ES-I3 (cell line): ENCODE data around the gene SV2B.

Experiments used
- H3K36me3 ChIP-seq: 2 replicates; pipeline ENCODE4 v1.6.1; 2013; ENCODE audit warnings: mild to moderate bottlenecking, low read length, control low read depth, moderate library complexity; ENCODE audit not compliant: insufficient read depth
- H3K4me1 ChIP-seq: 2 replicates; pipeline ENCODE4 v1.6.1; 2013; ENCODE audit warnings: mild to moderate bottlenecking, control low read depth, low read length; ENCODE audit not compliant: insufficient read depth
- H3K9ac ChIP-seq: 2 replicates; pipeline ENCODE4 v1.6.1; 2013; ENCODE audit warnings: low read depth, mild to moderate bottlenecking, low read length, moderate library complexity
- H3K9me3 ChIP-seq: 2 replicates; pipeline ENCODE4 v1.6.1; 2013; ENCODE audit warnings: mild to moderate bottlenecking, low read length, moderate library complexity; ENCODE audit not compliant: control insufficient read depth, insufficient read depth

SV2B gene

GRCh38 chr15:91099995-91100813 lies at the start of gene SV2B:
SV2B (plus strand) TSS chr15:91100257; CDS start chr15:91226264, 126,007 bp downstream.
- H3K9ac ChIP-seq, result peak within 1 kb of the TSS; percentile 58
- no peaks in the 10 kb centered on the region for H3K36me3 ChIP-seq
- H3K9me3 ChIP-seq, result no peaks in the 10 kb centered on the region; the same call in 1 of the 2 replicates
- no peaks in the 10 kb centered on the region for H3K4me1 ChIP-seq

- Histone ChIP-seq H3K9me3 (no peaks in the 10 kb centered on the region), H3K36me3 (no peaks in the 10 kb centered on the region), H3K4me1 (no peaks in the 10 kb centered on the region), H3K9ac (no peak overlapping the region)
Observed at GRCh38 chr15:91051248-91051647, 48.8 kb upstream of the SV2B start.

GRCh38 chr15:91054816-91055215 lies 45.2 kb upstream of the SV2B start:
- H3K9ac ChIP-seq, result no peak overlapping the region
- H3K4me1 ChIP-seq, result no peaks in the 10 kb centered on the region
- no peaks in the 10 kb centered on the region for H3K36me3 ChIP-seq
- H3K9me3 ChIP-seq, result no peaks in the 10 kb centered on the region

GRCh38 chr15:91055548-91056331 lies 44.3 kb upstream of the SV2B start:
- Histone ChIP-seq H3K4me1 (no peaks in the 10 kb centered on the region), H3K9ac (no peak overlapping the region), H3K9me3 (no peaks in the 10 kb centered on the region), H3K36me3 (no peaks in the 10 kb centered on the region)

GRCh38 chr15:91061230-91061629 lies 38.8 kb upstream of the SV2B start:
- Histone ChIP-seq H3K9ac (no peak overlapping the region), H3K36me3 (no peaks in the 10 kb centered on the region), H3K9me3 (no peaks in the 10 kb centered on the region), H3K4me1 (no peaks in the 10 kb centered on the region)

DNA sequence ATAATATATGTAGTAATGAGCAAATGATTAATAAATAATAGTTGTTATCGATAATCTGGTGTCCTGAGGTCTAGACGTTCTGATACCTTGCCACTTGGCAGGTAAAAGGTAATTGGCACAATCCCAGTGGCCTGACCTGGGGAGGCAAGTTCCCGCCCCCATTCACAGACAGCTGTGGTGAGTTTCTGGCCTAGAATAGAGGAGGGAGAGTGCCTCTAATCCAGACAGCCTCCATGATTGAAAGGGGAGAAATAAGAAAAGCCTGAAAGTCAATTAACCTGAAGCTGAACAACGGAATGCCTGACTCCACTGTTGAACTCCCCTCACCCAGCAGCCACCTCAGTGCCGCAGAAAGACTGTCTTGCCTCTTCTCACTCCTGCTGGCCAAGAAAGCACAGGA lies 38.1 kb upstream of the SV2B start:
- H3K4me1 ChIP-seq, result no peaks in the 10 kb centered on the region
- H3K9me3 ChIP-seq, result no peaks in the 10 kb centered on the region
- no peak overlapping the region for H3K9ac ChIP-seq

GRCh38 chr15:91065505-91065904 lies 34.6 kb upstream of the SV2B start:
- H3K36me3 ChIP-seq, result no peaks in the 10 kb centered on the region
- no peaks in the 10 kb centered on the region for H3K4me1 ChIP-seq
- no peaks in the 10 kb centered on the region for H3K9me3 ChIP-seq
- no peak overlapping the region for H3K9ac ChIP-seq

More for the DNA sequence above, 38.1 kb upstream of the SV2B start:
- no peaks in the 10 kb centered on the region for H3K36me3 ChIP-seq

- H3K9me3 ChIP-seq, result no peaks in the 10 kb centered on the region
- no peaks in the 10 kb centered on the region for H3K36me3 ChIP-seq
- H3K9ac ChIP-seq, result no peak overlapping the region
- no peaks in the 10 kb centered on the region for H3K4me1 ChIP-seq
Observed at GRCh38 chr15:91067036-91067435, 33.0 kb upstream of the SV2B start.

DNA sequence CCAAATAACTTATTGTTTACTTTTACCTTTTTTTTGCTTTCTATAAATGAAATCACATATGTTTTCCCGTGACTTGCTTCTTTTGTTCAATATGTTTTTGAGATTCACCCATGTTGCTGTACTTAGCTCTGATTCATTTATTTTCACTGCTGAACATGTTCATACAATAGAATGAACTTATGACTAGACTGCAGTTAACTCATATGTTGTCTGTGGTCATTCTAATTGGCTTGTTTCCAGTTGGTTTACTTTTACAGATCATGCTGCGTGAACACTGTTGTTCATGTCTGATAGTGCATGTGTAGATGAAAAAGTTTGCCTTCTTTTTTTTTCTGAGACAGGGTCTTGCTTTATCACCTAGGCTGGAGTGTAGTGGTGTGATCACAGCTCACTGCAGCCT lies 31.6 kb upstream of the SV2B start:
- H3K9me3 ChIP-seq, result no peaks in the 10 kb centered on the region
- H3K9ac ChIP-seq, result no peak overlapping the region

DNA sequence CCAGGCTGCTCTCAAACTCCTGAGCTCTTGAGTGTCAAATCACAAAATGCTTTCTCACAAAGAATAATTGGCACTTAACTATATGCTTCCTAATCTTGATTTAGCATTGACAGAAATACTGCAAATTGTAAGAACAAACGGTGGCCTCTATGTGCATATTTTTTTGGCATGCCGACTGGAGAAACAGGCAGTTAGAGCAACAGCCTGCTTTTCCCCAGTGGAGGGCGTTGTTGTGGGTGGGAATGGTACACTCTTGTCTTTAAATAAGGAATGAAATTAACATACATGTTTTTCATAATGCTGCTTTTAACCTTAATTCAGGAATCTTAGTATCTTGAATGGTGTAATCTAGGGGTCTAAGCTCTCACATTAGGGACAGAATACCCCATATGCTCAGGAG lies 31.1 kb upstream of the SV2B start:
- Histone ChIP-seq H3K9ac (no peak overlapping the region), H3K4me1 (no peaks in the 10 kb centered on the region), H3K36me3 (no peaks in the 10 kb centered on the region), H3K9me3 (no peaks in the 10 kb centered on the region)

More for the DNA sequence above, 31.6 kb upstream of the SV2B start:
- no peaks in the 10 kb centered on the region for H3K4me1 ChIP-seq
- H3K36me3 ChIP-seq, result no peaks in the 10 kb centered on the region

GRCh38 chr15:91070872-91071271 lies 29.2 kb upstream of the SV2B start:
- H3K36me3 ChIP-seq, result no peaks in the 10 kb centered on the region
- H3K9me3 ChIP-seq, result no peaks in the 10 kb centered on the region
- H3K4me1 ChIP-seq, result no peaks in the 10 kb centered on the region
- no peak overlapping the region for H3K9ac ChIP-seq

DNA sequence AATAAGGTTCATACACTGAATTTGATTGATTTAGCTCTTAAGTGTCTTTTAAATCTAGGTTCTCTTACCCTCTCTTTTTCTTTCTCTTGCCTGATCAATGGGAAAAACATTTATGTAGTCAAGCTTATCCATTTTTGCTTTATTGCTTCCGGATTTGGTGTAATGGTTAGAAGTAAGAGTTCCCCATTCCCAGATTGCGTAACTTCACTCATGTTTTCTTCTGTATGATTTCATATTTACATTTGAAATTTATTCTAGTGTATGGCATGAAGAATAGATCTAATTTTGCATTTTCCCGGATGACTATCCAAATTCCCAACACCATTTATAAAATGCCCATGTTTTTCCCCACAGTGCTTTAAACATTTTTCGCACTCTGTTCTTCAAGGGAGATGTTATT lies 27.9 kb upstream of the SV2B start:
- H3K9ac ChIP-seq, result no peak overlapping the region

GRCh38 chr15:91073077-91073476 lies 27.0 kb upstream of the SV2B start:
- no peak overlapping the region for H3K9ac ChIP-seq
- no peaks in the 10 kb centered on the region for H3K9me3 ChIP-seq
- H3K4me1 ChIP-seq, result no peaks in the 10 kb centered on the region
- no peaks in the 10 kb centered on the region for H3K36me3 ChIP-seq

More for the DNA sequence above, 27.9 kb upstream of the SV2B start:
- no peaks in the 10 kb centered on the region for H3K36me3 ChIP-seq
- no peaks in the 10 kb centered on the region for H3K9me3 ChIP-seq
- no peaks in the 10 kb centered on the region for H3K4me1 ChIP-seq

DNA sequence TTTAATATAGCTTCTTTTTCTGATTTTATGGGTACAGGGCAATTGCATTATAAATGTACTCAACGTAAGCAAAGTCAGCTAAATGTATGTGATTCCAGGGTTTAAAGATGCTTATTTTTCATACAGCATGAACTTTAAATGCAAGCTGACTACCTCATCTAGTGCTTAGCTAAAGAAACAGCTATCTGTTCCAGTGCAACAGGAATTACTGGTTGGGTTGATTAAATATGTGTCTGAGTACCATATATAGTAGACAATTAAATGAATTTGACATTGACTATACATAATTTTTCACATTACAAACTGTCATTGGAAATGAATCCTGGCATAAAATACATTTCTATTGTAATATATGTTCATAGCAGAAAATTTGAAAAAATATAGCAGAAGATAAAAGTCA lies 26.3 kb upstream of the SV2B start:
- H3K9me3 ChIP-seq, result no peaks in the 10 kb centered on the region
- H3K4me1 ChIP-seq, result no peaks in the 10 kb centered on the region
- no peaks in the 10 kb centered on the region for H3K36me3 ChIP-seq
- no peak overlapping the region for H3K9ac ChIP-seq

DNA sequence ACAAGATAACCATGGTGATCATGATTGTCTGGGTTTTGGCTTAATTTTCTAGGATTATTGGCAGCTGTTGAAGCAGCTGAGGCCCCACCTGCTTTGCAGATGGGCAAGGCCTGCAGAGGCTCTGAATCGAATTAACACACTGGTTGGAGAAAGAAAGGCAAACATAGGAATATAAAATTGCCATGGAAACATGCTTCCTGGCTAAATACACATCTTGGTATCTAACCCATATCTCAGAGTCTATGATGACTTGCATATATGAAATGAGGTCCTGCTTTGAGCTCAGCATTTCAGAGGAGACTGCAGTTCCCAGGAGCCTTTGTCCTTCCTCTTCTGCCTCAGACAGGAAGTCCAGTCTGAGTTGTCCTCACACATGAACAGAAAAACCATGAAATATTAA lies 24.3 kb upstream of the SV2B start:
- no peaks in the 10 kb centered on the region for H3K36me3 ChIP-seq
- no peak overlapping the region for H3K9ac ChIP-seq
- no peaks in the 10 kb centered on the region for H3K4me1 ChIP-seq
- H3K9me3 ChIP-seq, result no peaks in the 10 kb centered on the region
